Measurements from ENCODE around the gene DOCK1.

The DOCK1 gene

GRCh38 chr10:126924180-126924914, 19.1 kb downstream of the DOCK1 start:
- Histone ChIP-seq H3K4me3 (ENCODE audit: low read depth in 1 of 2, low read length in 1 of 2) (no peak overlapping the region), H3K4me1 (ENCODE audit: control insufficient read depth in 1 of 2, insufficient read depth in 1 of 2, low read depth in 1 of 2, low read length in 1 of 2) (no peaks in the 10 kb centered on the region), H3K36me3 (no peaks in the 10 kb centered on the region), H3K27me3 (no peaks in the 10 kb centered on the region), H3K27ac (no peak overlapping the region), H3K9me3 (no peaks in the 10 kb centered on the region)
- no peak for TF ChIP-seq CTCF (IDR thresholded peaks at IDR 0.05)

GRCh38 chr10:126924915-126925300, 19.7 kb downstream of the DOCK1 start:
- Histone ChIP-seq H3K4me3 (ENCODE audit: low read depth in 1 of 2, low read length in 1 of 2) (no peak overlapping the region), H3K9me3 (no peaks in the 10 kb centered on the region), H3K27me3 (no peaks in the 10 kb centered on the region), H3K27ac (no peak overlapping the region), H3K36me3 (no peaks in the 10 kb centered on the region), H3K4me1 (ENCODE audit: control insufficient read depth in 1 of 2, insufficient read depth in 1 of 2, low read depth in 1 of 2, low read length in 1 of 2) (no peaks in the 10 kb centered on the region)
- TF ChIP-seq CTCF (IDR thresholded peaks at IDR 0.05) = no peak

GRCh38 chr10:126926568-126926967, 21.3 kb downstream of the DOCK1 start:
- Histone ChIP-seq H3K27me3 (no peaks in the 10 kb centered on the region), H3K36me3 (no peaks in the 10 kb centered on the region)

GRCh38 chr10:126927799-126928198, 22.6 kb downstream of the DOCK1 start:
- Histone ChIP-seq H3K4me3 (ENCODE audit: low read depth in 1 of 2, low read length in 1 of 2) (no peak overlapping the region), H3K4me1 (ENCODE audit: control insufficient read depth in 1 of 2, insufficient read depth in 1 of 2, low read depth in 1 of 2, low read length in 1 of 2) (no peaks in the 10 kb centered on the region), H3K9me3 (no peaks in the 10 kb centered on the region), H3K27me3 (no peaks in the 10 kb centered on the region), H3K36me3 (no peaks in the 10 kb centered on the region), H3K27ac (no peak overlapping the region)
- no peak for TF ChIP-seq CTCF (IDR thresholded peaks at IDR 0.05)

More at GRCh38 chr10:126926568-126926967, 21.3 kb downstream of the DOCK1 start:
- Histone ChIP-seq H3K4me1 (ENCODE audit: control insufficient read depth in 1 of 2, insufficient read depth in 1 of 2, low read depth in 1 of 2, low read length in 1 of 2) (no peaks in the 10 kb centered on the region), H3K4me3 (ENCODE audit: low read depth in 1 of 2, low read length in 1 of 2) (no peak overlapping the region), H3K27ac (no peak overlapping the region), H3K9me3 (no peaks in the 10 kb centered on the region)
- no peak for TF ChIP-seq CTCF (IDR thresholded peaks at IDR 0.05)

- Histone ChIP-seq H3K9me3 (no peaks in the 10 kb centered on the region), H3K27ac (no peak overlapping the region), H3K4me3 (ENCODE audit: low read depth in 1 of 2, low read length in 1 of 2) (no peak overlapping the region), H3K4me1 (ENCODE audit: control insufficient read depth in 1 of 2, insufficient read depth in 1 of 2, low read depth in 1 of 2, low read length in 1 of 2) (no peaks in the 10 kb centered on the region), H3K36me3 (no peaks in the 10 kb centered on the region), H3K27me3 (no peaks in the 10 kb centered on the region)
- TF ChIP-seq CTCF (IDR thresholded peaks at IDR 0.05) = no peak
These were observed 23.0 kb downstream of the DOCK1 start for GRCh38 chr10:126928274-126928673.
